Ishikawa (cell line): Measurements from ENCODE around the gene COMP.

Experiments used
- EP300 ChIP-seq: IDR thresholded peaks from 2 replicates; pipeline ENCODE4 v1.6.1; 2012; ENCODE audit warnings: borderline replicate concordance
- TAF1 ChIP-seq: IDR thresholded peaks from 2 replicates; pipeline ENCODE4 v1.6.1; 2012; ENCODE audit warnings: low read depth, mild to moderate bottlenecking
- YY1 ChIP-seq: IDR thresholded peaks from 2 replicates; pipeline ENCODE4 v1.6.1; 2012; ENCODE audit warnings: low read depth

DNA sequence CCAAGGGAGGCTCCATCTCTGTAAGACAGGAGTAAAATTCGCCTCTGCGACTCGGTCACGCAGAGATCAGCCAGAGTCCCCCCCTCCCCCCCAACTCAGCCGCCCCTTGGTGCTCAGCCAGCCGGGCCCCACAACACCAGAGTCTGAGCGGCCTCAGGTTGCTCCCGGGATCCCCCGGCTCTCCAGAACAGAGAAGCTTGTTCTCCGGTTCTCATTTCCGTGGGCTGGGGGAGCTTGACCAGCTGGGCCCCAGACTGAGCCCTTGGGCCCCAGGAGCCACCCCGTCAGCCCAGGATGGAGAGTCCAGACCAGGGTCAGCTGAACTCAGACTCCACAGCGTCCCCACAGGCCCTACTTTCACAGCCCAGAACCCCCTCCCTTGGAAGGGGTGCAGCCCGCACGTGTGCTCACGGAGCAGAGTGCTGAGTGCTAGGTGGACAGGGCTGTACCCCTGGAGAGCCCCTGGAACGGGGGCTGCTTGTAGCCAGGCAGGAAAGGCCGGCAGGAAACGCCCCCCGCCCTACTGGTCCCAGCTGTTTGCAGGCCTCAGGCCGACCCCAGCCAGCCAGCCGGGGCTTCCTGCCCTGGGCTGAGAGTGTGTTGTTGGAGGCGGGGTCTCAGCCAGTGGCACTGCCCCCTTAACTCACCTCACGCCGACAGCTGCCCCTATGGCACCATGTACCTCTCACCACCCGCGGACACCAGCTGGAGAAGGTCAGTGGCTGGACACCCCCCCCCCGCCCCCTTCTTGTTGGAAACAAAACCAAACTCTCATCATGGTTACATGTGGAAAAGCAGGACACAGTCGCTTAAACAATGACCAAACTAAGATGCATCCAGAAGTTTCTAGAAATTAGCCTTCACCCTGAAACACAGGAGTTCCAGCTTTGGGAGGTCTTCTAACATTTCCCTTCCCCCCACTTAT is 44.4 kb downstream of the COMP start:
- TF ChIP-seq YY1 (no peak), EP300 (no peak), TAF1 (no peak)
